ENCODE measurements around the gene BTBD9. TPM values are rescaled to one million over a fixed set of nuclear protein-coding genes. Genes with fewer than 3 reads are reported as not detected.

The BTBD9 gene
- total RNA-seq, 1 experiment from 2014 or later = 10.8 TPM

- H3K27me3 ChIP-seq (ENCODE audit: insufficient read depth, low read depth) = no peaks in the 10 kb centered on the region
- ChIA-PET POLR2A (ENCODE audit: unreplicated experiment) (interaction anchor here (0.8 kb wide), 1 partner anchor 81 kb away, joined by 28 read pairs; no protein-coding TSS in a partner anchor), CTCF (no interaction called here)
- H3K4me2 ChIP-seq = no peak overlapping the region
- no peaks in the 10 kb centered on the region for H3K79me2 ChIP-seq (ENCODE audit: low read depth)
- H3K9me3 ChIP-seq (ENCODE audit: insufficient read depth, low read depth) = no peaks in the 10 kb centered on the region
- no peaks in the 10 kb centered on the region for H3F3A ChIP-seq (ENCODE audit: insufficient read depth, low read depth)
- H3K36me3 ChIP-seq (ENCODE audit: low read depth) = no peaks in the 10 kb centered on the region
- H4K20me1 ChIP-seq (ENCODE audit: insufficient read depth) = no peaks in the 10 kb centered on the region
- no peaks in the 10 kb centered on the region for H3K4me1 ChIP-seq (replicated peaks; ENCODE audit: insufficient read depth)
- no peak for TF ChIP-seq EZH2 (IDR thresholded peaks at IDR 0.05; ENCODE audit: low read depth)
- no peak for TF ChIP-seq CTCF (conservative IDR thresholded peaks at IDR 0.05)
- no TSS peak for BruUV-seq (replicated peaks)
- no peak overlapping the region for H2AFZ ChIP-seq
- DNase-seq = no peak
- intact Hi-C loops (cut with micrococcal nuclease; ENCODE audit: unreplicated experiment) = no loop called here
- no peak overlapping the region for H3K27ac ChIP-seq
- no peak overlapping the region for H3K4me3 ChIP-seq
- H3K9me2 ChIP-seq (ENCODE audit: insufficient read depth) = no peaks in the 10 kb centered on the region
Observed at GRCh38 chr6:38176797-38177751, 462.7 kb downstream of the BTBD9 start.

GRCh38 chr6:38175786-38176185 is 463.9 kb downstream of the BTBD9 start:
- CTCF ChIA-PET = no interaction called here
- TF ChIP-seq CTCF (conservative IDR thresholded peaks at IDR 0.05) (no peak), EZH2 (IDR thresholded peaks at IDR 0.05; ENCODE audit: low read depth) (no peak)
- intact Hi-C loops (cut with micrococcal nuclease; ENCODE audit: unreplicated experiment) = no loop called here

GRCh38 chr6:38174806-38175495 is 464.8 kb downstream of the BTBD9 start:
- no peak for TF ChIP-seq EZH2 (IDR thresholded peaks at IDR 0.05; ENCODE audit: low read depth)
- no peak for TF ChIP-seq CTCF (conservative IDR thresholded peaks at IDR 0.05)
- ChIA-PET CTCF (no interaction called here), POLR2A (ENCODE audit: unreplicated experiment) (no interaction called here)
- H3K4me2 ChIP-seq = no peak overlapping the region
- H3K27ac ChIP-seq = no peak overlapping the region
- H4K20me1 ChIP-seq (ENCODE audit: insufficient read depth) = no peaks in the 10 kb centered on the region; the same call in 1 of the 2 replicates
- H3K4me1 ChIP-seq (replicated peaks; ENCODE audit: insufficient read depth) = no peaks in the 10 kb centered on the region
- no peaks in the 10 kb centered on the region for H3K9me3 ChIP-seq (ENCODE audit: insufficient read depth, low read depth)
- H3K36me3 ChIP-seq (ENCODE audit: low read depth) = no peaks in the 10 kb centered on the region
- H3K4me3 ChIP-seq = no peak overlapping the region
- intact Hi-C loops (cut with micrococcal nuclease; ENCODE audit: unreplicated experiment) = no loop called here
- BruUV-seq (replicated peaks) = no TSS peak
- no peaks in the 10 kb centered on the region for H3K79me2 ChIP-seq (ENCODE audit: low read depth)
- H3K9me2 ChIP-seq (ENCODE audit: insufficient read depth) = no peaks in the 10 kb centered on the region
- no peak overlapping the region for H2AFZ ChIP-seq
- H3K27me3 ChIP-seq (ENCODE audit: insufficient read depth, low read depth) = no peaks in the 10 kb centered on the region
- no peaks in the 10 kb centered on the region for H3F3A ChIP-seq (ENCODE audit: insufficient read depth, low read depth)
- DNase-seq = no peak

More at GRCh38 chr6:38175786-38176185, 463.9 kb downstream of the BTBD9 start:
- BruUV-seq (replicated peaks) = no TSS peak
- Histone ChIP-seq H3K27me3 (ENCODE audit: insufficient read depth, low read depth) (no peaks in the 10 kb centered on the region), H3K9me2 (ENCODE audit: insufficient read depth) (no peaks in the 10 kb centered on the region), H3F3A (ENCODE audit: insufficient read depth, low read depth) (no peaks in the 10 kb centered on the region), H3K4me1 (replicated peaks; ENCODE audit: insufficient read depth) (no peaks in the 10 kb centered on the region), H3K4me3 (no peak overlapping the region), H3K79me2 (ENCODE audit: low read depth) (no peaks in the 10 kb centered on the region), H3K4me2 (no peak overlapping the region), H2AFZ (no peak overlapping the region), H4K20me1 (ENCODE audit: insufficient read depth) (no peaks in the 10 kb centered on the region; the same call in 1 of the 2 replicates), H3K9me3 (ENCODE audit: insufficient read depth, low read depth) (no peaks in the 10 kb centered on the region), H3K27ac (no peak overlapping the region), H3K36me3 (ENCODE audit: low read depth) (no peaks in the 10 kb centered on the region)
- DNase-seq = no peak
- POLR2A ChIA-PET (ENCODE audit: unreplicated experiment) = no interaction called here

Data from PC-9 (cell line).